GM23248 (cell line): Measurements from ENCODE around the gene IZUMO3. TPM values are rescaled to one million over a fixed set of nuclear protein-coding genes. Genes with fewer than 3 reads are reported as not detected.

Experiments used
- DNase-seq: peaks from one replicate; pipeline ENCODE4 v3.0.0-alpha.2; 2015
- H2AFZ ChIP-seq: fragments of 200-600 bp; sonication (generic); 2 replicates; pipeline ENCODE4 v1.6.1; 2016; ENCODE audit warnings: antibody characterized with exemption
- H3F3A ChIP-seq: fragments of 200-600 bp; sonication (generic); 2 replicates; pipeline ENCODE4 v1.6.1; 2016; ENCODE audit warnings: mild to moderate bottlenecking, antibody characterized with exemption, mixed run types; ENCODE audit not compliant: insufficient read depth
- H3K27ac ChIP-seq: fragments of 200-600 bp; sonication (generic); 2 replicates; pipeline ENCODE4 v1.5.1; 2016; ENCODE audit warnings: mild to moderate bottlenecking
- H3K27me3 ChIP-seq: fragments of 200-600 bp; sonication (generic); replicated peaks from 2 replicates; pipeline ENCODE4 v1.6.1; 2016; ENCODE audit warnings: mild to moderate bottlenecking; ENCODE audit not compliant: insufficient read depth
- H3K36me3 ChIP-seq: fragments of 200-600 bp; sonication (generic); 2 replicates; pipeline ENCODE4 v1.6.1; 2016; ENCODE audit warnings: low read depth, mild to moderate bottlenecking
- H3K4me1 ChIP-seq: fragments of 200-600 bp; sonication (generic); 2 replicates; pipeline ENCODE4 v1.6.1; 2016; ENCODE audit warnings: mild to moderate bottlenecking; ENCODE audit not compliant: insufficient read depth
- H3K4me2 ChIP-seq: fragments of 200-600 bp; sonication (generic); one replicate; pipeline ENCODE4 v1.6.1; 2016; ENCODE audit warnings: mild to moderate bottlenecking; ENCODE audit not compliant: unreplicated experiment
- H3K4me3 ChIP-seq: fragments of 200-600 bp; sonication (generic); 2 replicates; pipeline ENCODE4 v1.5.1; 2016; ENCODE audit warnings: mild to moderate bottlenecking
- H3K79me2 ChIP-seq: fragments of 200-600 bp; sonication (generic); 2 replicates; pipeline ENCODE4 v1.6.1; 2016; ENCODE audit warnings: mild to moderate bottlenecking; ENCODE audit not compliant: insufficient read depth
- H3K9ac ChIP-seq: fragments of 200-600 bp; sonication (generic); 2 replicates; pipeline ENCODE4 v1.6.1; 2016; ENCODE audit warnings: mild to moderate bottlenecking
- H3K9me2 ChIP-seq: fragments of 200-600 bp; sonication (generic); 2 replicates; pipeline ENCODE4 v1.6.1; 2016; ENCODE audit warnings: mixed run types, mild to moderate bottlenecking, moderate library complexity; ENCODE audit not compliant: insufficient read depth
- H3K9me3 ChIP-seq: fragments of 200-600 bp; sonication (generic); one replicate; pipeline ENCODE4 v1.6.1; 2017; ENCODE audit warnings: low read depth
- H4K20me1 ChIP-seq: fragments of 200-600 bp; sonication (generic); 2 replicates; pipeline ENCODE4 v1.6.0; 2016; ENCODE audit not compliant: insufficient read depth
- EZH2 ChIP-seq: fragments of 200-600 bp; sonication (generic); IDR thresholded peaks from 2 replicates; pipeline ENCODE4 v1.6.1; 2018; ENCODE audit warnings: antibody characterized with exemption, mild to moderate bottlenecking; ENCODE audit not compliant: insufficient read depth, poor library complexity, severe bottlenecking
- EZH2phosphoT487 ChIP-seq: fragments of 200-600 bp; sonication (generic); IDR thresholded peaks from 2 replicates; pipeline ENCODE4 v1.6.1; 2018; ENCODE audit warnings: antibody characterized with exemption, moderate library complexity, mild to moderate bottlenecking, low read depth; ENCODE audit not compliant: insufficient read depth
- WGBS, 2 experiments: methylation state at CpG; one replicate each; pipeline ENCODE4 v1.1.6; 2015 to 2017; ENCODE audit warnings: low lambda C conversion rate in 2 of 2, low coverage in 1 of 2; ENCODE audit errors: missing lambda C conversion rate in 2 of 2; 5-methylcytosine and 5-hydroxymethylcytosine counted together
- in situ Hi-C: fragments of 300-500 bp; cut with MboI; formaldehyde crosslinking; loops from 2 replicates; pipeline ENCODE4 v1.15.0; 2020
- polyA plus RNA-seq: library from polyadenylated mRNA; unstranded; fragments of >200 nt; fragmentation: Nextera tagmentation; extraction: Ambion mirVana; gene quantifications from 2 replicates; pipeline ENCODE4 v1.2.1, GENCODE V29; 2016
- total RNA-seq: library from RNA; depleted of rRNA; stranded (reverse); fragments of >200 nt; shearing (Covaris generic); gene quantifications from 2 replicates; pipeline ENCODE4 v1.2.3, GENCODE V29; 2014

Gene IZUMO3
- total and polyA plus RNA-seq, 2 experiments from 2014 or later, result not detected

DNA sequence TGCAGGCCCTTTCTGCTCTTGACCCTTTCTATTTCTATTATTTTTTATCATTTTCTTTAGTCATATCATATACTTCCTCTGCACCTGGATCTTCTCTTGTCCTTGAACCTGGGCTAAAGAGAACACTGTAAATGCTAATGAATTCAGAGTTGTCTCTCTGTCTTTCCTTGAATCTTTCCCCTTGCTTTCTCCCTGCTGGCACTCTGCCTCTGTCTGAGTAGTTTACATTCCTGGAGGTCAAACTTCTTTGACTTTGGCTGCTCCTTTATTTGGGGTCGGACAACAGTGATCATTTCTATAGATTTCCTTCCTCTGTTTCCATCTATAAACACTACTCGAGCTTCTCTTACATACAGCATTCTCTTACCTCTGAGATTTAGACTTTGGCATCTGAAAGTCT lies 47.1 kb downstream of the IZUMO3 start:
- 0% methylated on average over 2 of the region's 2 CpGs for WGBS, 2 experiments
- H3K9ac ChIP-seq, result no peak overlapping the region
- H3K4me2 ChIP-seq, result no peak overlapping the region
- in situ Hi-C loops, result no loop called here
- H3K36me3 ChIP-seq, result no peaks in the 10 kb centered on the region
- H3K4me3 ChIP-seq, result no peak overlapping the region
- H3K27ac ChIP-seq, result no peak overlapping the region
- H3F3A ChIP-seq, result no peaks in the 10 kb centered on the region
- no peaks in the 10 kb centered on the region for H3K4me1 ChIP-seq
- no peaks in the 10 kb centered on the region for H3K79me2 ChIP-seq
- no peaks in the 10 kb centered on the region for H3K9me2 ChIP-seq
- no peak for TF ChIP-seq EZH2
- TF ChIP-seq EZH2phosphoT487, result no peak
- DNase-seq, result no peak
- H3K27me3 ChIP-seq, result no peaks in the 10 kb centered on the region
- no peaks in the 10 kb centered on the region for H3K9me3 ChIP-seq
- no peak overlapping the region for H2AFZ ChIP-seq
- no peaks in the 10 kb centered on the region for H4K20me1 ChIP-seq

DNA sequence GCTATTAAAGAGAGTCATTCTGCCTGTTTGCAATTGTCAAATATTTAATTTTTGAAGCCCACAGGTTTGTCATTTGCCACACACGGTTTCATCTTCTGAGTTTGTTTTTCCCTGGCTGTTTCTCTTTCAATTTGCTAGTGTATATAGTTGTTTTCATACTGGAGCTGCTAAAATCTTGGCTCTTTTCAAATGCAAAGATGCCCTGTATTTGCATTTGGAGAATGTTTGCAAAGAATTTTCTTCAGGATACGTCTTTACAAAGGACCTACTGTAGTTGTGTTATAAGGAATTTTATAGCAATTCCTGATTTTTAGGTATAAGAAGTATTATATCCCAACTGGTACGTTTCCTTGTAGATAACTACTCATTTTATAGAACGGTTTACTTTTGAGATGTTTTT lies 48.0 kb downstream of the IZUMO3 start:
- Histone ChIP-seq H2AFZ (no peak overlapping the region), H3K9ac (no peak overlapping the region), H4K20me1 (no peaks in the 10 kb centered on the region), H3K27me3 (no peaks in the 10 kb centered on the region), H3K4me3 (no peak overlapping the region), H3K4me1 (no peaks in the 10 kb centered on the region), H3K79me2 (no peaks in the 10 kb centered on the region), H3F3A (no peaks in the 10 kb centered on the region), H3K36me3 (no peaks in the 10 kb centered on the region), H3K27ac (no peak overlapping the region), H3K9me2 (no peaks in the 10 kb centered on the region), H3K9me3 (no peaks in the 10 kb centered on the region), H3K4me2 (no peak overlapping the region)
- TF ChIP-seq EZH2phosphoT487, result no peak
- TF ChIP-seq EZH2, result no peak
- DNase-seq, result no peak
- in situ Hi-C loops, result no loop called here
- 2 to 6% methylated on average over 4 of the region's 4 CpGs for WGBS, 2 experiments
